C4-2B (cell line): Measurements from ENCODE around the gene PRRC2A.

Source experiments
- ZFX ChIP-seq: fragments of 450-650 bp; IDR thresholded peaks from 2 replicates; pipeline ENCODE4 v1.6.1; 2017
- TF ChIP-seq, protein P1 (sequence below): fragments of 450-650 bp; conservative IDR thresholded peaks from 2 replicates; pipeline ENCODE4 v1.5.1; 2017; ENCODE audit warnings: mild to moderate bottlenecking

DNA sequence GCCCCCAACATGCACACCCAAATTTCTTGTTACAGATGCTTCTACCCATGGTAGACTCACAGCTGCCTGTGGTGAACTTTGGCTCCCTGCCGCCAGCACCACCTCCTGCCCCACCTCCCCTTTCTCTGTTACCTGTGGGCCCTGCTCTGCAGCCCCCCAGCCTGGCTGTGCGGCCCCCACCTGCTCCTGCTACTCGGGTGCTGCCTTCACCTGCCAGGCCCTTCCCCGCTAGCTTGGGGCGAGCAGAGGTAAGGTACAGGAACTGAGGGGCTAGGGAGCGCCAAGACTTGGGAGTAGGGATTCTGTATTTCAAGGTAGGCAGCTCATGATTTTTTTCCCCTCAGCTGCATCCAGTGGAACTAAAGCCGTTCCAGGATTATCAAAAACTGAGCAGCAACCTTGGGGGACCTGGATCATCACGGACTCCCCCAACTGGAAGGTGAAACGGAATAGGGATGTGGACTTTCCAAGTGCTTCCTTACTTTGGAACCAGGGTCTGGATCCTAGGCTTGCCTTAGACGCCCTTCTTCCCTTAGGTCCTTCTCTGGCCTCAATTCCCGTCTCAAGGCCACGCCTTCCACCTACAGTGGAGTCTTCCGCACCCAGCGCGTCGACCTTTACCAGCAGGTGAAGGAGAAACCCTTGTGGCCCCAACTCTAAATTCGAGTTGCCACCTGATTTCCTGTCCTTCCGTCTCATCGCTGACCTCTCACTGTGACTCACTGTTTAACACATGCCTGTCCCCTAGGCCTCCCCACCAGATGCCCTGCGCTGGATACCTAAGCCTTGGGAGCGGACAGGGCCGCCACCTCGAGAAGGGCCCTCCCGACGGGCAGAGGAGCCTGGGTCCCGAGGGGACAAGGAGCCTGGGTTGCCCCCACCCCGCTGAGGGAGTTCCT, 16.4 kb downstream of the PRRC2A start:
- TF ChIP-seq, protein P1, sequence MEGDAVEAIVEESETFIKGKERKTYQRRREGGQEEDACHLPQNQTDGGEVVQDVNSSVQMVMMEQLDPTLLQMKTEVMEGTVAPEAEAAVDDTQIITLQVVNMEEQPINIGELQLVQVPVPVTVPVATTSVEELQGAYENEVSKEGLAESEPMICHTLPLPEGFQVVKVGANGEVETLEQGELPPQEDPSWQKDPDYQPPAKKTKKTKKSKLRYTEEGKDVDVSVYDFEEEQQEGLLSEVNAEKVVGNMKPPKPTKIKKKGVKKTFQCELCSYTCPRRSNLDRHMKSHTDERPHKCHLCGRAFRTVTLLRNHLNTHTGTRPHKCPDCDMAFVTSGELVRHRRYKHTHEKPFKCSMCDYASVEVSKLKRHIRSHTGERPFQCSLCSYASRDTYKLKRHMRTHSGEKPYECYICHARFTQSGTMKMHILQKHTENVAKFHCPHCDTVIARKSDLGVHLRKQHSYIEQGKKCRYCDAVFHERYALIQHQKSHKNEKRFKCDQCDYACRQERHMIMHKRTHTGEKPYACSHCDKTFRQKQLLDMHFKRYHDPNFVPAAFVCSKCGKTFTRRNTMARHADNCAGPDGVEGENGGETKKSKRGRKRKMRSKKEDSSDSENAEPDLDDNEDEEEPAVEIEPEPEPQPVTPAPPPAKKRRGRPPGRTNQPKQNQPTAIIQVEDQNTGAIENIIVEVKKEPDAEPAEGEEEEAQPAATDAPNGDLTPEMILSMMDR = no peak
- no peak for TF ChIP-seq ZFX
